Heart right ventricle (tissue), 16 donors: ENCODE results near the gene NWD2. TPM values are rescaled to one million over a fixed set of nuclear protein-coding genes. Genes with fewer than 3 reads are reported as not detected.

ENCODE experiments used
- ATAC-seq, 8 donors: fragments of 200-7000 bp; cut with Tn5 transposase; one replicate each; pipeline ENCODE4 v1.9.1; 2020; ENCODE audit warnings: mild to moderate bottlenecking in 8 of 8, moderate library complexity in 8 of 8, moderate number of reproducible peaks in 1 of 8
- DNase-seq, 2 donors: peaks; one replicate each; pipeline ENCODE4 v3.0.0-alpha.2; 2020
- H3K27ac ChIP-seq, 10 donors: fragments of 200-600 bp; sonication (generic) in 2 of 10; one replicate each; pipeline versions ENCODE4 v1.5.0 to v1.8.0; 2020 to 2022; ENCODE audit warnings: mild to moderate bottlenecking in 3 of 10
- H3K27me3 ChIP-seq, 7 donors: fragments of 200-600 bp; one replicate each; pipeline ENCODE4 v1.8.0; 2021 to 2022; ENCODE audit warnings: mild to moderate bottlenecking in 2 of 7
- H3K36me3 ChIP-seq, 9 donors: fragments of 200-600 bp; sonication (generic) in 1 of 9; one replicate each; pipeline versions ENCODE4 v1.5.0 to v1.8.0; 2020 to 2022; ENCODE audit warnings: mild to moderate bottlenecking in 2 of 9
- H3K4me1 ChIP-seq, 9 donors: fragments of 200-600 bp; sonication (generic) in 1 of 9; one replicate each; pipeline versions ENCODE4 v1.5.0 to v1.8.0; 2020 to 2022; ENCODE audit warnings: mild to moderate bottlenecking in 4 of 9
- H3K4me3 ChIP-seq, 10 donors: fragments of 200-600 bp; sonication (generic) in 2 of 10; one replicate each; pipeline versions ENCODE4 v1.5.0 to v1.8.0; 2020 to 2022; ENCODE audit warnings: mild to moderate bottlenecking in 7 of 10, moderate library complexity in 2 of 10
- H3K9me3 ChIP-seq, 11 donors: fragments of 200-600 bp in 10 of 11; sonication (generic) in 2 of 11; one replicate each; pipeline versions ENCODE4 v1.5.0 to v1.8.0; 2013 to 2022; ENCODE audit warnings: mild to moderate bottlenecking in 2 of 11, control low read depth in 1 of 11, moderate library complexity in 1 of 11
- WGBS, 2 donors: extraction: QIAGEN DNeasy Blood & Tissue Kit; methylation state at CpG; one replicate each; pipeline ENCODE4 v1.1.7; 2013; ENCODE audit warnings: inconsistent platforms in 1 of 2; 5-methylcytosine and 5-hydroxymethylcytosine counted together
- intact Hi-C, 10 donors: fragments of 100-400 bp; cut with DNase I; formaldehyde crosslinking; loops; one replicate each; pipeline versions ENCODE4 v1.11.1 to v1.14.2; 2022
- polyA plus RNA-seq, 2 donors: library from polyadenylated mRNA; stranded (reverse); fragments of 200-250 nt; gene quantifications; one replicate each; pipeline ENCODE4 v1.2.3, GENCODE V29; 2013
- total RNA-seq, 10 donors: library from RNA; stranded (reverse); fragmentation: NEBNext Ultra II Directional in 3 of 10; extraction: Animal tissue kit (Norgen Biotek cat#: 25700) in 3 of 10; gene quantifications; one replicate each; pipeline versions ENCODE4 v1.2.1 to v1.2.4, GENCODE V29; 2021 to 2023
- TF ChIP-seq, protein P1 (sequence below), 9 donors: fragments of 200-600 bp; sonication (generic) in 2 of 9; IDR thresholded peaks; one replicate each; pipeline versions ENCODE4 v1.5.0 to v1.8.0; 2021 to 2022; ENCODE audit warnings: antibody characterized with exemption in 9 of 9, mild to moderate bottlenecking in 5 of 9, moderate library complexity in 1 of 9
- donor health status: Arrhythmogenic right ventricular cardiomyopathy.
- donor health status: ischemic (EF 13 %, LVEDD 7.1; RV severe dilation, severe dysfunction).
- donor health status: healthy with polysubstance abuse.
- donor health status: DM: no; HTN: yes; CAD: no.
- donor health status: DM: no; HTN: no; CAD: no.
- donor health status: ischemic (EF 25% LVEDD 6.9; RV normal size, moderate dysfunction).
- donor health status: ischemic (EF 25% LVEDD 5.7; RV mildly dilated, moderate dysfunction).
- donor health status: healthy.
- donor health status: DM: yes; HTN: yes; CAD: no.
- donor health status: Ischemic cardiomyopathy.
- donor health status: ischemic (EF 35%, LVEDD 5.7; RV mildly dilated, moderate dysfunction).
- donor health status: nonischemic (EF 11% LVEDD 7.7; RV severe dilation, severe dysfunction).
- donor health status: DM: yes; HTN: yes; CAD: no.
- donor health status: PGD.
- donor health status: ischemic (EF 29% LVEDD 5.4; RV normal size, mild dysfunction).
- donor health status: nonischemic (EF 23%, LVEDD 6.1; RV moderate dilation, normal function).

NWD2 gene
- total and polyA plus RNA-seq, 12 donors: 0.02 to 0.37 (median 0.04) TPM; not detected in 7

DNA sequence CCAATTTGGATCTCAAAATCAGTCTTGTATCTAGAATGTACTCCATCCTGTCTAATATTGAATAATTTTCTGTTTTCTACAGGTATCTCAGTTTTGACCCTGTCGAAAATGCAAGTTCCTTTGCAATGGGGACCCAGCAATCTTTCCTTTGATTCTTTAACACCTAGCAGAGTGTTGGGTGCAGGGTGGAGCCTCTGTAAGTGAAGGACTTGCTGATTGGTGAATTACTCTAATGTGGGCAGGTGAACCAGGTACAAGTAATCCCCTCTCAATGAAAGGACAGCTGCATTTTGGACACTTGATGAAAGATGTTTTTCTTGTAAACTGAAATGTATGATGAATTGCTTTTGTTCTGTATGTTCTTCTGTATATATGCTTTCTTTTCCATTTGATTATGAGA lies 54.9 kb downstream of the NWD2 start:
- no peak for ATAC-seq
- Histone ChIP-seq H3K36me3 (no peaks in the 10 kb centered on the region), H3K27ac (no peak overlapping the region), H3K4me3 (no peak overlapping the region), H3K27me3 (no peaks in the 10 kb centered on the region), H3K9me3 (peaks cover 0 to 1% (median 0%) of the 10 kb centered on the region in 11 donors), H3K4me1 (no peaks in the 10 kb centered on the region)
- 72 to 79% methylated on average over 1 of the region's 1 CpG for WGBS, 2 donors
- no peak for DNase-seq
- TF ChIP-seq, protein P1, sequence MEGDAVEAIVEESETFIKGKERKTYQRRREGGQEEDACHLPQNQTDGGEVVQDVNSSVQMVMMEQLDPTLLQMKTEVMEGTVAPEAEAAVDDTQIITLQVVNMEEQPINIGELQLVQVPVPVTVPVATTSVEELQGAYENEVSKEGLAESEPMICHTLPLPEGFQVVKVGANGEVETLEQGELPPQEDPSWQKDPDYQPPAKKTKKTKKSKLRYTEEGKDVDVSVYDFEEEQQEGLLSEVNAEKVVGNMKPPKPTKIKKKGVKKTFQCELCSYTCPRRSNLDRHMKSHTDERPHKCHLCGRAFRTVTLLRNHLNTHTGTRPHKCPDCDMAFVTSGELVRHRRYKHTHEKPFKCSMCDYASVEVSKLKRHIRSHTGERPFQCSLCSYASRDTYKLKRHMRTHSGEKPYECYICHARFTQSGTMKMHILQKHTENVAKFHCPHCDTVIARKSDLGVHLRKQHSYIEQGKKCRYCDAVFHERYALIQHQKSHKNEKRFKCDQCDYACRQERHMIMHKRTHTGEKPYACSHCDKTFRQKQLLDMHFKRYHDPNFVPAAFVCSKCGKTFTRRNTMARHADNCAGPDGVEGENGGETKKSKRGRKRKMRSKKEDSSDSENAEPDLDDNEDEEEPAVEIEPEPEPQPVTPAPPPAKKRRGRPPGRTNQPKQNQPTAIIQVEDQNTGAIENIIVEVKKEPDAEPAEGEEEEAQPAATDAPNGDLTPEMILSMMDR (IDR thresholded peaks at IDR 0.05): no peak
- intact Hi-C loops: no loop called here

DNA sequence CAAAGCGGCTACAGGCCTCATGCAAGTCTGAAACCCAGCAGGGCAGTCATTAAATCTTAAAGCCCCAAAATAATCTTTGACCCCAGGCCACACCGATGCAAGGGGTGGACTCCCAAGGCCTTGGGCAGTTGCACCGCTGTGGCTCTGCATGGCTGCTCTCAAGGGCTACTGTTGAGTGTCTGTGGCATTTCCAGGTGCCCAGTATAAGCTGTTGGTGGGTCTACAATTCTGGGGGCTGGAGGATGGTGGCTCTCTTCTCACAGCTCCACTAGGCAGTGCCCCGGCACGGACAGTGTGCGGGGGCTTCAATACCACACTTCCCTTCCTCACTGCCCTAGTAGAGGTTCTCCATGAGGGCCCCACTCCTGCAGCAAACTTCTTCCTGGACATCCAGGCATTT lies 60.1 kb downstream of the NWD2 start:
- Histone ChIP-seq H3K4me1 (no peaks in the 10 kb centered on the region), H3K4me3 (no peak overlapping the region), H3K27me3 (no peaks in the 10 kb centered on the region), H3K27ac (no peak overlapping the region), H3K9me3 (peaks cover 0 to 14% (median 0%) of the 10 kb centered on the region in 11 donors), H3K36me3 (no peaks in the 10 kb centered on the region)
- DNase-seq (no peak), ATAC-seq (no peak)
- intact Hi-C loops: no loop called here
- TF ChIP-seq, protein P1 (IDR thresholded peaks at IDR 0.05): no peak
- WGBS, 2 donors: 81 to 83% methylated on average over 6 of the region's 6 CpGs

DNA sequence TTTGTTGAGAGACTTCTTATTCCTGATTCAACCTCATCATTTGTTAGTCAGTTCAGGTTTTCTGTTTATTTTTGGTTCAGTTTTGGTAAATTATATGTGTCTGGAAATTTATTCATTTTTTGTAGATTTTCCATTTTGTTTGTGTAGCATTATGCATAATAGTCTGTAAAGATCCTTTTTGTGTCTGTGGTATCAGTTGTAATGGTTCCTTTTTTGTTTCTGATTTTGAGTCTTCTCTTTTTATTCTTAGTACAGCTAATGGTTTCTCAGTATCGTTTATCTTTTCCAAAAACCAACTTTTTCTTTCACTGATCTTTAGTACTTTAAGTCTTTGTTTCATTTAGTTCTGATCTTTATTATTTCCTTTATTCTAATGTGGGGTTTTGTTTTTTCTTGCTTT lies 61.4 kb downstream of the NWD2 start:
- ATAC-seq (no peak), DNase-seq (no peak)
- TF ChIP-seq, protein P1 (IDR thresholded peaks at IDR 0.05): no peak
- Histone ChIP-seq H3K4me1 (no peaks in the 10 kb centered on the region), H3K27me3 (no peaks in the 10 kb centered on the region), H3K9me3 (peaks cover 0 to 19% (median 0%) of the 10 kb centered on the region in 11 donors), H3K36me3 (no peaks in the 10 kb centered on the region), H3K27ac (no peak overlapping the region), H3K4me3 (no peak overlapping the region)
- intact Hi-C loops: no loop called here
- 73 to 83% methylated on average over 1 of the region's 1 CpG for WGBS, 2 donors

DNA sequence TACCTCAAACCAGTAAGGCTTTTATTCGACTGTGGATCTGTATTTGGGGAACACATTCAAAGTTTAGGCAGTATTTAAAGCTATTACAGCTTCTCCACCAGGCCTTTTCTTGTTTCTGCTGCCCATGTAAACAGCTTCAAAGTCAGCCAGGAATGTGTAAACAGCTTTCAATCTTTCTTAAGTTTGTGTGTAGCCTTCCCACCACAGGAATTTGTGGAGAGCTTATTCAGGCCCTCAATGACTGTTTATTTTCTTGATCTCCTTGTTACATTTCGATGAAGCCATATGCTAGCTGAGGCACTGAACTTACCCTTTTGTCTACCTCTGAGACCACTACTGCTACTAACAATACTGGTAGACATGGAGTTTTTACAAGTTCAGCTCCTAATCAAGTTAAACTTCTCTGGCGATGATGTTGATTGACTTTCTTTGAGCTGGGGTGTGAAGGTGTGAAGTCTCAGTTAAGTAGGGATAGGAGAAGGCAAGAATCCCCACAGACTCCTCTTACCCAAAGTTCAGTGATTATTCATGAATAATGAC lies 72.6 kb downstream of the NWD2 start:
- H3K27ac ChIP-seq: no peak overlapping the region
- H3K27me3 ChIP-seq: no peaks in the 10 kb centered on the region

More for the DNA sequence above, 72.6 kb downstream of the NWD2 start:
- WGBS, 2 donors: 30 to 47% methylated on average over 3 of the region's 3 CpGs
- DNase-seq: no peak
- Histone ChIP-seq H3K36me3 (no peaks in the 10 kb centered on the region), H3K4me3 (no peak overlapping the region), H3K4me1 (no peaks in the 10 kb centered on the region), H3K9me3 (peaks cover 0 to 36% (median 2%) of the 10 kb centered on the region in 11 donors)
- ATAC-seq: no peak
- TF ChIP-seq, protein P1 (IDR thresholded peaks at IDR 0.05): no peak
- intact Hi-C loops: no loop called here
